Activated naive CD8-positive, alpha-beta T cell treated with anti-CD3 and anti-CD28 coated beads, Interleukin-2, amount 10 ng/mL, durations not matched to agents 7 days and 5 days (primary cell): Measurements from ENCODE around the gene ZDBF2. TPM values are rescaled to one million over a fixed set of nuclear protein-coding genes. Genes with fewer than 3 reads are reported as not detected.

Experiments used
- ATAC-seq: fragments of 150-1000 bp; cut with Tn5 transposase; one replicate; pipeline ENCODE4 v1.10.0; 2021; ENCODE audit warnings: low read depth, moderate library complexity
- POLR2A ChIA-PET: fragments of 350-600 bp; sonication (Branson Sonifier 250); formaldehyde crosslinking; loops from one replicate; lab custom pipeline; 2021; ENCODE audit warnings: antibody characterized with exemption; lab: Charles Lee
- DNase-seq: peaks from one replicate; pipeline ENCODE4 v3.0.0; 2021
- H3K27ac Mint-ChIP-seq: one replicate; pipeline ENCODE4 v1.8.0; 2022; ENCODE audit warnings: mild to moderate bottlenecking, mixed read lengths
- H3K27me3 Mint-ChIP-seq: one replicate; pipeline ENCODE4 v1.8.0; 2022; ENCODE audit warnings: mild to moderate bottlenecking, moderate library complexity, mixed read lengths
- H3K36me3 Mint-ChIP-seq: one replicate; pipeline ENCODE4 v1.8.0; 2021; ENCODE audit warnings: mild to moderate bottlenecking, mixed read lengths
- H3K4me1 Mint-ChIP-seq: one replicate; pipeline ENCODE4 v1.8.0; 2021; ENCODE audit warnings: mixed read lengths
- H3K4me3 Mint-ChIP-seq: one replicate; pipeline ENCODE4 v1.8.0; 2022; ENCODE audit warnings: mild to moderate bottlenecking, moderate library complexity, mixed read lengths
- H3K9me3 Mint-ChIP-seq: one replicate; pipeline ENCODE4 v1.8.0; 2021; ENCODE audit warnings: mixed read lengths
- total RNA-seq, 2 experiments: library from RNA; stranded (reverse); gene quantifications; one replicate each; pipeline ENCODE4 v1.2.3, GENCODE V29; 2021

Gene ZDBF2
- total RNA-seq, 2 experiments from 2014 or later, result 10.7 to 12.8 TPM

GRCh38 chr2:206305523-206306245, 31.2 kb downstream of the ZDBF2 start:
- no peaks in the 10 kb centered on the region for H3K4me1 Mint-ChIP-seq
- POLR2A ChIA-PET, result no interaction called here
- DNase-seq, result no peak
- H3K9me3 Mint-ChIP-seq, result peaks cover 5% of the 10 kb centered on the region
- ATAC-seq, result no peak
- no peaks in the 10 kb centered on the region for H3K27me3 Mint-ChIP-seq
- H3K36me3 Mint-ChIP-seq, result peaks cover 9% of the 10 kb centered on the region
- H3K27ac Mint-ChIP-seq, result no peak overlapping the region
- H3K4me3 Mint-ChIP-seq, result no peak overlapping the region

- H3K4me3 Mint-ChIP-seq, result no peak overlapping the region
- H3K9me3 Mint-ChIP-seq, result peaks cover 3% of the 10 kb centered on the region
- H3K27me3 Mint-ChIP-seq, result no peaks in the 10 kb centered on the region
- DNase-seq, result no peak
- no peaks in the 10 kb centered on the region for H3K4me1 Mint-ChIP-seq
- peaks cover 7% of the 10 kb centered on the region for H3K36me3 Mint-ChIP-seq
- no peak overlapping the region for H3K27ac Mint-ChIP-seq
- POLR2A ChIA-PET, result no interaction called here
- ATAC-seq, result no peak
These were observed 36.6 kb downstream of the ZDBF2 start for GRCh38 chr2:206311026-206311425.

- no peak overlapping the region for H3K27ac Mint-ChIP-seq
- no peaks in the 10 kb centered on the region for H3K27me3 Mint-ChIP-seq
- H3K9me3 Mint-ChIP-seq, result peaks cover 3% of the 10 kb centered on the region
- H3K4me1 Mint-ChIP-seq, result no peaks in the 10 kb centered on the region
- DNase-seq (no peak), ATAC-seq (no peak)
- H3K36me3 Mint-ChIP-seq, result peaks cover 4% of the 10 kb centered on the region
- H3K4me3 Mint-ChIP-seq, result no peak overlapping the region
- POLR2A ChIA-PET, result no interaction called here
These were observed 41.7 kb downstream of the ZDBF2 start for GRCh38 chr2:206316141-206316540.

DNA sequence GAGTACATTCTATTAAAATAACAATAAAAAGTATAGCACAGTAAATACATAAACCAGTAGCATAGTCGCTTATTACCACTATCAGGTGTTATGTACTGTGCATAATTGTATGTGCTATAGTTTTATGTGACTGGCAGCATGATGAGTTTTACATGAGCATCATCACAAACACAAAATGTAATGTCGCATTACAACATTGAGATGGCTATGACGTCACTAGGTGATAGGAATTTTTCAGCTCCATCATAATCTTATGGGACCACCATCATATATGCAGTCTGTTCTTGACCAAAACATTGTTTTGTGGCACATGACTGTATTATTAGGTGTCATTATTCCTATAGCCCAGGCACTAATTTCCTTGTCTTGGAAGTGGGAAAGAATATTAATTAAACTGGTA, 48.6 kb downstream of the ZDBF2 start:
- Mint-ChIP-seq H3K36me3 (no peaks in the 10 kb centered on the region), H3K27me3 (no peaks in the 10 kb centered on the region), H3K9me3 (peaks cover 3% of the 10 kb centered on the region), H3K4me3 (no peak overlapping the region), H3K4me1 (no peaks in the 10 kb centered on the region), H3K27ac (no peak overlapping the region)
- POLR2A ChIA-PET, result no interaction called here
- ATAC-seq (no peak), DNase-seq (no peak)

DNA sequence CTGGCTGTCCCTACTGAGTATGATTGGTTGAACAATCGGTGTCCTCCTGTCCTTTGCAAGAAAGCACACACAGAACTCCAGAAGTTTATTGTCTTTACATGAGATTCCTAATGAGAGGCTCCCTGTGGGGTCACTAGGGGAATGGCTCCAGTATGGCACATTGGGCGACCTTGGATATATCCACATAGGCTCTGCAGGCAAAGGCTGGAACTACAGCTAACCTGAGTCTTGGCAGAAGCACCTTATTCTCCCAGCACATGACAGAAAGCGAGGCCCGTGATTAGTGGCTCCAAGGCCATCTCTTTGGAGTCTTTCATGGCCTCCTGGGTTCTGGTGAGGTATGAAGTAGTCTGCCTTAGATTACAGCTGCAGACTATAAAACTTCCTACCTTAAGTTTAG, 49.0 kb downstream of the ZDBF2 start:
- ATAC-seq (no peak), DNase-seq (no peak)
- Mint-ChIP-seq H3K36me3 (no peaks in the 10 kb centered on the region), H3K27ac (no peak overlapping the region), H3K4me1 (no peaks in the 10 kb centered on the region), H3K4me3 (no peak overlapping the region), H3K27me3 (no peaks in the 10 kb centered on the region), H3K9me3 (peaks cover 3% of the 10 kb centered on the region)
- POLR2A ChIA-PET, result no interaction called here

DNA sequence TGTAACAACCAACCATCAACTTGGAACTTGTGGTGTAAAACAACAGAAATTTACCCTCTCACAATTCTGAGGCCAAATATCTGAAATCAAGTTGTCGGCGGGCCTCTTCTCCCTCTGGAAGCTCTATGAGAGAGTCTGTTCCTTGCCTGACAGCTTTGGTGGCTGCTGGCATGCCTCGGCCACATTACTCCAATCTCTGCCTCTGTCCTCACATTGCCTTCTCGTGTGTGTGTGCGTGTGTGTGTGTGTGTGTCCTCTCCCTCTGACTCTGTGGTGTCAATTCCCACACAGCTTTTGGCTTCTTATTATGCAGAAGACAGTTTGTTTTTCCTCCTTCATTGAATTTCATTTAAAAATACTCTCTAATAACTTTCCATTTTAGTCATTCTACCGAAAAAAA, 50.4 kb downstream of the ZDBF2 start:
- DNase-seq, result no peak
- Mint-ChIP-seq H3K4me1 (no peaks in the 10 kb centered on the region), H3K36me3 (no peaks in the 10 kb centered on the region), H3K27ac (no peak overlapping the region), H3K4me3 (no peak overlapping the region), H3K9me3 (no peaks in the 10 kb centered on the region), H3K27me3 (no peaks in the 10 kb centered on the region)
- ATAC-seq, result no peak
- POLR2A ChIA-PET, result no interaction called here

DNA sequence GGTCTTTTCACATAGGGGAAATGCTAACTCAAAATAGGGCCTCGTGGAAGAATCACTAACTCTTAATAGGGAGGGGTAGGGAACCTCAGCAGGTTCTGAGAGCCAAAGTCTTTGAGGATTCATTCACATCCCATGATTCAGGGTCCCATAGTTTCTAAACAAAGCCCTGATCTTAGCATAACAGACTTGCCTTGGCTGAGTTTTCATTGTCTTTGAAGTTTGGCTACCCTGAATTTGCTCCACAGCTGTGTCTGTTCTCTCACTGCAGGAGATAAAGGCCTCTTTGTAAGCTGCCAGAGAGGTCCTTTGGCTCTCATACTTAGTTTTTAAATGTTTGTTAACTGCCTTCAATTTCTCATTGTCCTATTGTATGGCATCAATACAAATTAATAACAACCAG, 54.5 kb downstream of the ZDBF2 start:
- H3K27ac Mint-ChIP-seq, result no peak overlapping the region
- POLR2A ChIA-PET, result no interaction called here
- no peak for ATAC-seq
- peaks cover 6% of the 10 kb centered on the region for H3K27me3 Mint-ChIP-seq
- no peaks in the 10 kb centered on the region for H3K9me3 Mint-ChIP-seq
- no peak overlapping the region for H3K4me3 Mint-ChIP-seq
- H3K4me1 Mint-ChIP-seq, result no peaks in the 10 kb centered on the region
- no peak for DNase-seq
- no peaks in the 10 kb centered on the region for H3K36me3 Mint-ChIP-seq

DNA sequence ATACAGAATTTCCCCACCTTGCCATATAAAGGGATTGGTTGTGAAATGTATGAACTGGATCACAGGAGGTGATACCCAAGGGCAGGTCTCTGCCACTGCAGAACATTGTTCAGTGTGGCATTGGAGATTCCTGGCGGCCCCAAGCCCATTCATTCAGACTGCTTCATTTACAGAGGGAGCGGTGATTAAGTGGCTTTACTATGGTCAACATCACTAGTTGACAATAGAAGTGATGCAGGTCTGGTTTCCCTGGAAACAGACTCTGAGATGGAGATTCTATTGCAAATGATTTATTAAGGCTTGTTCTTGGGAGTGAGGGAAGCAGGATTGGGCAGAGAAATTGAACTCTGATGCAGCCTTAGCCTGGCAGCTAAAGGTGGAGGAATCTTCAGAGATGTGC, 62.4 kb downstream of the ZDBF2 start:
- no peaks in the 10 kb centered on the region for H3K9me3 Mint-ChIP-seq
- no peak overlapping the region for H3K27ac Mint-ChIP-seq
- peaks cover 8% of the 10 kb centered on the region for H3K27me3 Mint-ChIP-seq
- no peak for ATAC-seq
- no peaks in the 10 kb centered on the region for H3K36me3 Mint-ChIP-seq
- no peak overlapping the region for H3K4me3 Mint-ChIP-seq
- no peaks in the 10 kb centered on the region for H3K4me1 Mint-ChIP-seq
- DNase-seq, result no peak
- POLR2A ChIA-PET, result no interaction called here

DNA sequence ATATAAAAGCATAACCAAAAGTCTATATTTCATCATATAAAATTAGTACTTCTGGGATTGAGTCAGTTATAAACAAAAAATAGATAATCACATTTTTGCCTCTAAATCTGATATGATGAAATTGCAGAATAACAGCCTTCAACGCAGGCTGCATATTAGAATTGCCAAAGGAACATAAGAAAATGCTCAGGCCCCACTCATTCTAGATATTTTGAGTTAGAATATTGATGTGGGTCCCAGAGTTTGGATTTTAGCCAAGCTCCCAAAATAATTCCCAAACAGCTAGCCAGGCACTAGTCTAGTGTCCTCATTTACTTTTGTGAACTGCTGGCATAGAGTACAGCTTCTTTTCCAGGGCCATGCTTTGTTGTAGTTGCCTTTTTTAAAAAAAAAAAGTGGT, 63.5 kb downstream of the ZDBF2 start:
- no peak overlapping the region for H3K27ac Mint-ChIP-seq
- H3K27me3 Mint-ChIP-seq, result peaks cover 3% of the 10 kb centered on the region
- DNase-seq (no peak), ATAC-seq (no peak)
- H3K9me3 Mint-ChIP-seq, result no peaks in the 10 kb centered on the region
- H3K36me3 Mint-ChIP-seq, result no peaks in the 10 kb centered on the region
- H3K4me3 Mint-ChIP-seq, result no peak overlapping the region
- POLR2A ChIA-PET, result no interaction called here
- no peaks in the 10 kb centered on the region for H3K4me1 Mint-ChIP-seq

GRCh38 chr2:206341396-206341795, 66.9 kb downstream of the ZDBF2 start:
- ATAC-seq (no peak), DNase-seq (no peak)
- Mint-ChIP-seq H3K9me3 (peaks cover 4% of the 10 kb centered on the region), H3K36me3 (no peaks in the 10 kb centered on the region), H3K4me1 (no peaks in the 10 kb centered on the region), H3K27ac (no peak overlapping the region), H3K27me3 (no peaks in the 10 kb centered on the region), H3K4me3 (no peak overlapping the region)
- POLR2A ChIA-PET, result no interaction called here

- no peak overlapping the region for H3K4me3 Mint-ChIP-seq
- DNase-seq, result no peak
- POLR2A ChIA-PET, result no interaction called here
- no peaks in the 10 kb centered on the region for H3K4me1 Mint-ChIP-seq
- no peak for ATAC-seq
- H3K9me3 Mint-ChIP-seq, result peaks cover 4% of the 10 kb centered on the region
- no peaks in the 10 kb centered on the region for H3K27me3 Mint-ChIP-seq
- no peaks in the 10 kb centered on the region for H3K36me3 Mint-ChIP-seq
- H3K27ac Mint-ChIP-seq, result no peak overlapping the region
These were observed 68.7 kb downstream of the ZDBF2 start for GRCh38 chr2:206343144-206343543.

DNA sequence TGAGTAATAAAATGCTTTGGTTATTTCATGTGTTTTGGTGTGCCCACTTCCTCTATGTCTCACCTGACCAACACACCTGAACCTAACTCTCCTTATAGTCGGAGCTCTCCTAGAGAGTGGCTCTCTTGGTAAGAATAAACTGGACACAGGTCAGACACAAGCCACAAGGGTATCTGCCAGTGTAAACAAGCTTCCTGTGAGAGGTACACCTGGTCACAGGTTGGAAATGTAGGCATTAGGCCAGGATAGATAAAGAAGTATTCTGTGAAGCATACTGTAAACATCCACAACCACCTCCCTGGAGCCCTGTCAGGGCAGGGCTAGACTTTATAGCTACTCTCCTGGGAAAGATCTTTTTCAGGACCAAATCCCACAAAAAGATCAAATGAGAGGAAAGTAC, 69.4 kb downstream of the ZDBF2 start:
- Mint-ChIP-seq H3K4me3 (no peak overlapping the region), H3K27me3 (peaks cover 4% of the 10 kb centered on the region), H3K27ac (no peak overlapping the region), H3K9me3 (peaks cover 4% of the 10 kb centered on the region), H3K36me3 (no peaks in the 10 kb centered on the region), H3K4me1 (no peaks in the 10 kb centered on the region)
- POLR2A ChIA-PET, result no interaction called here
- DNase-seq (no peak), ATAC-seq (no peak)

GRCh38 chr2:206345606-206346005, 71.1 kb downstream of the ZDBF2 start:
- H3K27me3 Mint-ChIP-seq, result peaks cover 4% of the 10 kb centered on the region
- H3K36me3 Mint-ChIP-seq, result no peaks in the 10 kb centered on the region
- H3K4me3 Mint-ChIP-seq, result no peak overlapping the region
- H3K27ac Mint-ChIP-seq, result no peak overlapping the region
- H3K9me3 Mint-ChIP-seq, result peaks cover 4% of the 10 kb centered on the region
- H3K4me1 Mint-ChIP-seq, result no peaks in the 10 kb centered on the region
- ATAC-seq, result no peak
- POLR2A ChIA-PET, result no interaction called here
- no peak for DNase-seq

GRCh38 chr2:206349375-206349774, 74.9 kb downstream of the ZDBF2 start:
- Mint-ChIP-seq H3K4me3 (no peak overlapping the region), H3K9me3 (peaks cover 4% of the 10 kb centered on the region), H3K27me3 (peaks cover 4% of the 10 kb centered on the region), H3K4me1 (no peaks in the 10 kb centered on the region), H3K27ac (no peak overlapping the region), H3K36me3 (no peaks in the 10 kb centered on the region)
- DNase-seq (no peak), ATAC-seq (no peak)
- POLR2A ChIA-PET, result no interaction called here

DNA sequence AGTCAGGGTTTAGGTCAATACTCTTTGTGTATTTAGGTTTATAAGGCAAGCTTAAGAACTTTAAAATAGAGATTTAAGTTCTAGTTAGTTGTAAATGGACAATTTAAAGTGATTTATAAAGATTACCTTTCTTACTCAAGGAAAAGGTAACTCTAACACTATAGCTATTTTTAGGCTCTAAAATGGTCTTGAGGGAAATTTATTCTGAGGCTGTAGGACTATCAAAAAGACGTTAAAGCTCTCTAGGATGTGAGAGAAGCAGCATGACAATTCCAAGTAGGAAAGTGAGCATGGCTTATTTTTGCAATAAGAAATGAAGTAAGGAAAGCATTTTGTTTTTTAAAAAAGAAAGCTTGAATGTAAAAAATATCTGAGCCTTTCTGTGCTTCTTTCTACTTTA, 78.1 kb downstream of the ZDBF2 start:
- Mint-ChIP-seq H3K27me3 (peaks cover 4% of the 10 kb centered on the region), H3K4me1 (no peaks in the 10 kb centered on the region), H3K27ac (no peak overlapping the region), H3K9me3 (no peaks in the 10 kb centered on the region), H3K4me3 (no peak overlapping the region), H3K36me3 (no peaks in the 10 kb centered on the region)
- DNase-seq (no peak), ATAC-seq (no peak)
- POLR2A ChIA-PET, result no interaction called here
